Measurements from ENCODE around the gene DDA1.
A peak's percentile ranks its signal among the peaks of the same experiment; 100 is the strongest.

Gene DDA1

DNA sequence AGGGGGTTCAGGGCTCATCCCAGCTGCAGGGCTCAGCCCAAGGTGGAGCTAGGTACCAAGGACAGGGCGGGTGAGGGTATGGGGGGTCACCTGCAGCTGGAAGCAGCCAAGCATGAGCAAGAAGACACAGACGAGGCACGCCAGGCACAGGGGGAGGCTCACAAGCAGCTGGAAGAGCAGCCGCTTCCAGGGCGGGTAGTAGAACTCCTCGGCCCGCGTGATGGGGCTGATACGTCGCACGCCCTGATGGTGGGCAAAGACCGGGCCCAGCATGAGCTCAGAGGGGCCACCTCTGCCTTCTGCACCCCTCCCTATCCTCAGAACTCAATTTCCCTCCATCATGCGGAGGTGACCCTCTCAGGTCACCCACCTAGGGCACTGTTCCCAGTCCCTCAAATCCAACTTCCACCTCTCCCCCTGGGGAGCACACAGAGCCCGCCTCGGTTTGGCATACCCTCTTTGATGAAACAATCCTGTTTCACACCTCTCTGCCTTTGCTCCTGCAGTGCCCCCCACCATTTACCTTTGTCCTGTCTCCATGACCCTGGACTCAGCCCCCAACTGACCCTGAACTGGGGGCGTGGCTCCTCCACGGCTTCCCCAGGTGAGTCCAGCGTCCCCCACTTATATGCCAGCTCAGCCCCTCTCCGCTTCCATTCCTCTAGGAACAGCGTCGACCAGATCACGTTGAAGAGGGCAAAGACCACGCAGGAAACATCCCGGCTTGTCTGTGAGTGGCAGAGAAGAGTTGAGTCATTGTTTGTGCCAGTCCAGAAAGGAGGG lies 21.1 kb downstream of the DDA1 start:
- no peak for DNase-seq (ENCODE audit: low spot score)

DNA sequence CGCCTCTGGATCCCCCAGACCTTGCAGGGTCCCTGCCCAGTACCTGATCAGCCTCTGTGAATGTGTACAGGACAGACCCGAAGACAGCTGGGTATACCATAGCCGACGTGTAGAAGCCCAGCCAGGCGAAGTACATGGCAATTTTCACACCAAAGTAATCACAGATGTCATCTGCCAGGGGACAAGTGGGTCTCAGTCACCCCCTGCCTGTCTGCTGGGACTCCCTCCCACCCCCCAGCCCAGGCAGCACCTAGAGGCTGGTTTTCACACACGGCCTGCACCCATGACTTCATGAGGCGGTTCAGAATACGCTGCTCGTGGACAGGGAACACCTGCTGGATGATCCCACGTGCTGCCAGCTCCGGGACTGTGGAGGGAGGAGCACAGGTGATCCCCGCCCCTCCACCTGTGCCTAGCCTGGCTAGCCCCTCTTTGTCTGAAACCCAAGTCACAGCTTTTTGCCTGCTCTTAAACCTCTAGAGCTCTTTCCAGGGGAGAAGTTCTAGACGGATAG lies 21.7 kb downstream of the DDA1 start:
- no peak for DNase-seq (ENCODE audit: low spot score)

DNA sequence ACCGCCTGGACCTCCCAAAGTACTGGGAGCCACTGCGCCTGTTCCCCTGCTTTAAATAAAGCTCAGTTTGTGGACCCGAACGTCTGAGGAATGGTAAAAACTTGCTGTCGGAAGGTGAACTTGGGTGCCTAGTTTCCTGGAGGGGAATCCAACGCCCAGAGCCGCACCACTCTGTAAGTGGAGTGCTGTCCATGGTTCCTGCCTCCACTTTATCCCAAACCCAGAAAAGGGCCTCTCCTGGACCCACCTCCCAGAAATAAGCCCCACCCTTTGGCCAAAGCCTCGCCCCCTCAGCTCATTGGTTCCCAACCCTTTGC lies 23.0 kb downstream of the DDA1 start:
- no peak for DNase-seq (ENCODE audit: low spot score)

DNA sequence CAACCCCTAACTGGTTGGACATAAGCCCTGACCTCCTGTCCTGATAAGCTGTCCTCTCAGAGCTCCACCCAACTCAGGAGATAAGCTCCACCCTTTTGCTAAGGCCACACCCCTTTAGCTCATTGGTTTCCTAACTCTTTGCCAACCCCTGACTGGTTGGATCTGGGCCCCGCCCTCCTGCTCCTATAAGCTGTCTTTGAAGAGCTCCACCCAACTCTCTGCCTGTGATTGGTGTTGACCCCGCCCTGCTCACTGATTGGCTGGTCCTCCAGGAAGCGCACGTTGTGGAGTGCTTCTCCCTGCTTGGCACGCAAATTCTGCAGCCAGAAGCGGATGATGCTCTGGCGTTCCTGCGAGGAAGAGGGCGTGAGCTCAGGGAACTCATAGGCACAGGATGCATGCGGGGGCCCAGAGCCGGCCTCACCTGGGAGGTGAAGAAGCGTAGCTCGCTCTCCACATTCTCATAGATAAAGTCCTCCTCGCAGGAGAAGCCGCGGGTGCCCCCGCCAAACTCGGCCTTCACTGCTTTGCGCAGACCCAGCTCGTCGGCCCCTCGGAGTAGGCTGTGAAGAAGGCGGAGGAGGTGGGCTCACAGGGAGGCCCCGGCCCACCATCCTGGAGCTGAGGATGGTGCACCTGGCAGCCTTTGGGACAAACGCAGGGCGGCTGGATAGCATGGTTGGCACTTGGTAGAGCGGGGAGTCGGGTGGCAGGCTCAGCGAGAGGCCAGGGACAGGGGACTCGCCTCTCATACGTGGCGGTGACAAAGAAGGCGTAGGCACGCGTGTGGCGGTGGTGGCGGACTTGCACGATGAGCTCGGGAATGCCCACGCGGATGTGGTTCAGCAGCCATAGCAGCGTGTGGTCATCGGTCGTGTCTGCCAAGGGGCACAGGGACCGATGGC lies 23.6 kb downstream of the DDA1 start:
- peak; percentile 67 for DNase-seq (ENCODE audit: low spot score)

DNA sequence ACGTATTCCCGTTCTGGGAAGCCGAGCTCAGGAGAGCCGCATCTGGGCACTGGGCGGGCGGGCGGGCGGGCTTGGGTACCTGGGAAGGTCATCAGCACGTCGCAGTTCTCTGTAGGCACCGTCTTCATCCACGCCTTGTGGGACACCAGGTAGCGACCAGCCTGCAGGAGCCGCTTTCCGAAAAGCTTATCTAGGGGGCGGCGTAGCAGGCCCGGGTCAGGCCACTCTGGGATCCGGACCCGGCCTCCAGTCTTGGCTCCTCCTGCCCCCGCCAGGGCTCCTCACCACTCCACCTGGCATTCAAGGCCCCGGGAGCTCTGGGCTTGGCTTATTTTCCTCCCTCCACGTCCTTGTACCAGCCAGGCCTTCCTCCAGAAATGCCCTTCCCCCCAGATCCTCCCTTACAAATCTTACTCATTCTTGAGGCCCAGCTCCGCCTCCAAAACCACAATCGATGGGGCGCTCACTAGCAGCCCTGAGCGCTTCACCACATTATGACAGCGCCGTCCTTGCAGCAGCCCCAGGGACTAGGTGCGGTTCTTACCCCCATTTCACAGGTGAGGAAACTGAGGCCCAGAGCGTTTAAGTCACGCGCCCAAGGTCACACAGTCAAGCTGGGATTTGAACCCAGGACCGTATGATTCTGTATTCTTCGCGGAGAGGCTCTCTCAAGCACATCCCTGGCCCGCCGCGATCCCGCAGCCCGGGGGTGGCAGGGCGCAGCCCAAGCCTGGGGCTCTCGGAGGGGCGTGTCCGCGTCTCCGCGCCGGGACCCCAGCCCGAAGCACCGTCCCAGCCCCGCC lies 24.4 kb downstream of the DDA1 start:
- no peak for DNase-seq (ENCODE audit: low spot score)

DNA sequence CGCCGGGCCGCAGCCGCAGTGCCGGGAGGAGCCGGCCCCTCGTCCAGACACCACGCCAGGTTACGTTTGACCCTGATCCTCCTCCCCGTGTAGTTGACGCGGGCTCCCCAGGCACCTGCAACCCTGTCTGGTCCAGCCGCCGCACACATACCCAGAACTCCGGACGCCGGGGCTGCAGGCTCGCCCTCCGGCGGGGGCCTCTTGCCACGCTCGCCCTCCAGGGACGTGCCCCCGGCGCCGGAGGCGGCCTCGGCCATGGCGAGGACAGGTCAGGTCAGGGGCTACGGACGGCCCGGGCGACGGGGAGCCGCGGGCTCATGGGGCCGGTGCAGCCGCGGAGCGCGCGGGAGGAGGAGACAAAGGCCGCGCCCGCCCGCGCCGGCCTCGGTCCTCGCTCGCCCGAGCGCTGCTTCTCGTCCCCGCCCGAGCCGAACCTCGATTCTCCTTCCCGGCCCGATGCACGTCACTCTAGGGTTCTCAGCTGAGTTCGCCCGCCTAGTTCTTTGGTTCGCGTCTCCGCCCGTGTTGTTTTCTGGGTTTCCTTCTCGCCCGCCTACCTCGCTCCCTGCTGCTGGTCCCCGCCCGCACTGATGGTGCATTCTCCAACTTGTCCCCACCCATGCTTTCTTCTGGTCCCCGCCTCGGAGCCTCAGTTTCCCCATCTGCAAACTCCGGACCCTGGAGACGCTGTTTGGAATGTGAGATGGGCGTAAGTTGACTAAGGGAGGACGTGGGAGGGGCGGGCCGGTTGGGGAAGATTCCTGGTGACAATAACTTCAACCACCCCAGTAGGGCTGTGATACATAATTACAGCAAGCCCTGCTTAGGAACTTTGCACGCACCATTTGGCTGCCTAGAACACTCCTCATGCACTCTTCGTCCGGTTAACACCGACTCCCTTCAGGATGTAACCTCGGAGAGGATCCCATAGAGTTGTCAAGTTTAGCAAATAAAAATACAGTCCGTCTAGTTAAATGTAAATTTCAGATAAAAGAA lies 25.3 kb downstream of the DDA1 start, which contains the start of gene ANO8:
Gene ANO8, minus strand, starts transcription at position 442 of the 996 bp plus-strand sequence. Its CDS starts 185 bp downstream, at position 257.
- peak; percentile 96 for DNase-seq (ENCODE audit: low spot score)

GRCh38 chr19:17335575-17335974 lies 26.2 kb downstream of the DDA1 start:
- DNase-seq (ENCODE audit: low spot score): no peak

DNA sequence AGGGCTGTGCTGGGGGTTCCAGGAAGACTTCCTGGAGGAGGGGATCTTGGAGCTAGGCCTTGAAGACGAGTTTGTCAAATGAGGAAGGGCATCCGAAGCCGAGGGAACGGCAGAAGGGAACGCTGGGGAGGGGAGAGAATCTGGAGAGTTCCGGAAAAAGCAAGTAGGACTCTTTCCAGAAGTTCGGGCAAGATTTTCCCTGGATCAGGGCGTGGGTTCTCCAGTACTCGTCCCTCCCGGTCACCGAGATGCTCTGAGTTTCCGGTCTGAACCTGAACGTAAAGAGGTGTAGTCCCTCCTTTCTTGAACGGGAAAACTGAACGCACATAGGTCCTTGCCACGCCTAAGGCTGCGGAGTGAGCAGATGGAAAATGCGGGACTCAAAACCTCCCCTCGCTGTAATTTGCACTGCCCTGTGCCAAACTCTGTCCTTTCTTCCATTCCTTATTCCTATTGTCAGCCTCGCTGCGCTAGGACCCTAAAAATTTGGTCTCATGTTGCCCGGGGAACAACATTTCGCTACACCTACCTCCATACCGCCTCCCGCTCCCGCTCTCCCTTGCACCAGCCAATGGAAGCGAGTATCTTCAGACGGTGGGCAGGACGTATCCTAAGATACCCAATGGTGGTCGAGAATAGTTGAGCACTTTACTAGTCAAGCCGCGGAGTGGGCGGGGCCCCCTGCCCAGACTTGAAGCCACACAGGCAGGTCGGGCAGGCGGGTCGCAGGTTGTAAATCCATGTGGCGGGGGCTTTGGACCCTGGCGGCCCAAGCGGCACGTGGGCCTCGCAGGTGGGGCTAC lies 27.7 kb downstream of the DDA1 start, which contains the start of gene GTPBP3:
Gene GTPBP3, plus strand, starts transcription at position 682 of the 803 bp plus-strand sequence. Its CDS starts 59 bp downstream, at position 741.
- peak; percentile 96 for DNase-seq (ENCODE audit: low spot score)

DNA sequence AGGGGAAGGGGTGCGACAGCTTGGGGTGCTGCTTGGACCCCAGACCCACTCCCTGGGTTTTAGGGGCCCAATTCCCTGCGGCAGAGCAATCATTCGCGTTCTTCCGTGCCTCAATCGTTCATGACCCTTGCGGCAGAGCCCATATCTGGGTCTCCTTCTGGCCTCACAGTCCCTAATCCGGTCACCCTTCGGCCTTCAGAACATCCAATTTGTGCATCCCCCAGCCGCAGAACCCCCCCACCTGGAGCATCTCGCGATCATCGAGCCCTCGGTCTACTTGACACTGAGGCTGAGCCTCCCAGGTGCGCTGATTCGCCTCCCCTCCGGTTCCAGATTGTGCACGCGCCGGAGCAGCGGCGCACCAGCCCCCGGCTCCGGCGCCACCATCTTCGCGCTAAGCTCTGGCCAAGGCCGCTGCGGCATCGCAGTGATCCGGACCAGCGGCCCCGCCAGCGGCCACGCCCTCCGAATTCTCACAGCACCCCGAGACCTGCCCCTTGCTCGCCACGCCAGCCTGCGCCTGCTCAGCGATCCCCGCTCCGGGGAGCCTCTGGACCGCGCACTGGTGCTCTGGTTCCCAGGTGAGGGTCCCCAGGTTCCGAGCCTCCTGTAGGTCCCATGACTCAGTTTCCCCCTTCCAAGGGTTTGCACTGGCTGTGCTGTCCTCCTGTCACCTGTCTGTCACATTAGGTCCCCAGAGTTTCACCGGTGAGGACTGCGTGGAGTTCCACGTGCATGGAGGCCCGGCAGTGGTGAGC lies 28.5 kb downstream of the DDA1 start:
- no peak for DNase-seq (ENCODE audit: low spot score)

GRCh38 chr19:17338433-17339078 lies 29.2 kb downstream of the DDA1 start:
- DNase-seq (ENCODE audit: low spot score): no peak

- DNase-seq (ENCODE audit: low spot score): no peak
These were observed 29.9 kb downstream of the DDA1 start for GRCh38 chr19:17339088-17339741.

DNA sequence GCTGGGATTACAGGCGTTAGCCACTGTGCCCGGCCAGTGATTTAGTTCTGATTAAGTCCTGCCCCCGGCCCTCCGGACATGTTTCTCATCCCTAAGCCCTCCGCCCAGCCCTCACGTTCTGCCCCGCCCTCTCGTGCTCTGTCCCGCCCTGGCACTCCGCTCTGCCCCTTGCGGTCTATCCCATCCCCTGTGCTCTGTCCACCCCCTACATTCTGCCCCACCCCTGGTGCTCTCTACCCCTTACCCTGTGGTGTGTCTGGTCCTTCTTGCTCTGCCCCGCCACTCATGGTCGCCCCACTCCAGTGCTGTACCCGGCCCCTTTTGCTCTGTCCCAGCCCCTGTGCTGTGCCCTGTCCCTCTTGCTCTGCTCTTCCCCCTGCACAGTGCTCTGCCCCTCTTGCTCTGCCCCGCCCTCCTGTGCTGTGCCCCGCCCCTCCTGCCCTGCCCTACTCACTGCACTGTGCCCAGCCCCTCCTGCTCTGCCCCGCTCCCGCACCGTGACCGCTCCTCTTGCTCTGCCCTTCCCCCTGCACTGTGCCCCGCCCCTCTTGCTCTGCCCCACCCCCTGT lies 31.0 kb downstream of the DDA1 start:
- DNase-seq (ENCODE audit: low spot score): peak; percentile 86

GRCh38 chr19:17340871-17341357 lies 31.6 kb downstream of the DDA1 start:
- DNase-seq (ENCODE audit: low spot score): no peak

DNA sequence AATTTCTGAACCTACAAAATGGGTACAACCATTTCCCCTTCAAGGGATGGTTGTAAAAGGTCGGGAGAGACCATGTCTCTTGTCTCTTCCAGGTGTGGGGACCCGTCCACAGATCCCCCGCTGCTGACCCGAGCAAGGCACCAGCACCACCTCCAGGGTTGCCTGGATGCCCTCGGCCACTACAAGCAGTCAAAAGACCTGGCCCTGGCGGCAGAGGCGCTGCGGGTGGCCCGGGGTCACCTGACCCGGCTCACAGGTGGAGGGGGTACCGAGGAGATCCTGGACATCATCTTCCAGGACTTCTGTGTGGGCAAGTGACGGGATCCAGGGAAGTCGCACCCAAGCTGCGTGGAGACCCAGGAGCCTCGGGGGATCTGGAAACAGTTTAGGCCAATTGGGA lies 32.0 kb downstream of the DDA1 start:
- DNase-seq (ENCODE audit: low spot score): no peak

DNA sequence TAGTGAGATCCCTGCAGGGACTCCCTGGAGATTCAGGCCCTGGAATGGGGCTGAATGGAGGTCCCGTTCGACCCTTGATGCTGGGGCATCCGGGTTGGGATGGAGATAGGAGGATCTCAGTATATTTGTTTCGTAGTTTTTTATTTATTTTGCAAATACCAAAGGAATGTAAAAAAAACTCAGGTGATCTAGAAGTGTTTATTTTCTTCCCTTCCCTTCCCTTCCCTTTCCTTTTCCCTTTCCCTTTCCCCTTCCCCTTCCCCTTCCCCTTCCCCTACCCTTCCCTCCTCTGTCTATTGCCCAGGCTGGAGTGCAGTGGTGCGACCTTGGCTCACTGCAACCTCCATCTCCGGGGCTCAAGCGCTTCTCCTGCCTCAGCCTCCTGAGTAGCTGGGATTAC lies 32.5 kb downstream of the DDA1 start:
- DNase-seq (ENCODE audit: low spot score): no peak

- peak; percentile 86 for DNase-seq (ENCODE audit: low spot score)
These were observed 36.8 kb downstream of the DDA1 start for GRCh38 chr19:17346109-17346671.

DNA sequence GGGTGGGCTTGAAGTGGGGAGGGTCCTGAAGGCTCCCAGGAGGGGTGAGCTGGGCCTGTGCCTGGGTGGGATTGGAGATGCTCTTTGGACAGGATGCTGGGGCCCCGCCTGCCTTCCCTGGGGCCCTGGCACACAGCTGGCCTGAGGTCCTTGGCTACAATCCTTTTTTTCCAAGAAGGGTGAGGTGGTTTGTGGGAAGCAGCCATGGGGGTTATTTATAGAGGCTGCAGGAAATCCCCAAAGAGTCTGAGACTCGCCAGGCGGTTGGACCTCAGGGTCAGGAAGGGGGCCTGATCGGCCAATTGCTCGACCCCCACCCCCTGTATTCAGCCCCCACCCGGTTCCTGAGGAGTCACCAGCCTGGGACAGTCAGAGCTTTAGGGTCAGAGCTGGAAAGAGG lies 38.0 kb downstream of the DDA1 start:
- DNase-seq (ENCODE audit: low spot score): no peak

Data from ecto neural progenitor cell (in vitro differentiated cells).